PC-9 (cell line): ENCODE measurements around the gene EPB41L4A. TPM values are rescaled to one million over a fixed set of nuclear protein-coding genes. Genes with fewer than 3 reads are reported as not detected.

Experiments
- BruUV-seq: library from RNA; stranded (reverse); fragments of 400-500 nt; replicated peaks from 2 replicates; lab custom pipeline; 2021; lab: Mats Ljungman, UMichigan
- CTCF ChIA-PET: fragments of 300-600 bp; sonication (Branson Sonifier 250); formaldehyde crosslinking; loops from one replicate; lab custom pipeline; 2022; ENCODE audit warnings: antibody characterized with exemption; lab: Charles Lee
- POLR2A ChIA-PET: fragments of 300-600 bp; sonication (Branson Sonifier 250); formaldehyde crosslinking; loops from one replicate; lab custom pipeline; 2022; ENCODE audit warnings: antibody characterized with exemption; ENCODE audit not compliant: unreplicated experiment; lab: Charles Lee
- DNase-seq, 2 experiments: peaks; one replicate each; pipeline versions ENCODE4 v3.0.0 to v3.0.0-alpha.2; 2015 to 2022; ENCODE audit warnings: mixed read lengths in 1 of 2
- H2AFZ ChIP-seq: fragments of 200-600 bp; sonication (generic); 2 replicates; pipeline ENCODE4 v1.8.1; 2017; ENCODE audit warnings: antibody characterized with exemption
- H3F3A ChIP-seq: fragments of 200-600 bp; sonication (generic); 2 replicates; pipeline ENCODE4 v1.8.1; 2017; ENCODE audit warnings: antibody characterized with exemption, mild to moderate bottlenecking, low read depth; ENCODE audit not compliant: insufficient read depth
- H3K27ac ChIP-seq: fragments of 200-600 bp; sonication (generic); 2 replicates; pipeline ENCODE4 v1.6.1; 2016; ENCODE audit warnings: mixed run types
- H3K27me3 ChIP-seq: fragments of 200-600 bp; sonication (generic); 2 replicates; pipeline ENCODE4 v1.6.1; 2016; ENCODE audit warnings: low read depth, mixed run types; ENCODE audit not compliant: insufficient read depth
- H3K36me3 ChIP-seq: fragments of 200-600 bp; sonication (generic); 2 replicates; pipeline ENCODE4 v1.6.1; 2016; ENCODE audit warnings: low read depth, mixed run types
- H3K4me1 ChIP-seq: fragments of 200-600 bp; sonication (generic); replicated peaks from 2 replicates; pipeline ENCODE4 v1.6.1; 2016; ENCODE audit warnings: mixed run types; ENCODE audit not compliant: insufficient read depth
- H3K4me2 ChIP-seq: fragments of 200-600 bp; sonication (generic); 2 replicates; pipeline ENCODE4 v1.6.1; 2017; ENCODE audit warnings: mixed run types
- H3K4me3 ChIP-seq: fragments of 200-600 bp; sonication (generic); 2 replicates; pipeline ENCODE4 v1.6.1; 2016; ENCODE audit warnings: mixed run types
- H3K79me2 ChIP-seq: fragments of 200-600 bp; sonication (generic); 2 replicates; pipeline ENCODE4 v1.6.1; 2017; ENCODE audit warnings: low read depth, mixed run types
- H3K9me2 ChIP-seq: fragments of 200-600 bp; sonication (generic); 2 replicates; pipeline ENCODE4 v1.8.1; 2017; ENCODE audit warnings: mild to moderate bottlenecking; ENCODE audit not compliant: insufficient read depth
- H3K9me3 ChIP-seq: fragments of 200-600 bp; sonication (generic); 2 replicates; pipeline ENCODE4 v1.8.1; 2016; ENCODE audit warnings: low read depth; ENCODE audit not compliant: insufficient read depth
- H4K20me1 ChIP-seq: fragments of 200-600 bp; sonication (generic); 2 replicates; pipeline ENCODE4 v1.8.1; 2017; ENCODE audit not compliant: insufficient read depth
- CTCF ChIP-seq: fragments of 200-600 bp; sonication (generic); conservative IDR thresholded peaks from 2 replicates; pipeline ENCODE4 v1.6.1; 2017; ENCODE audit warnings: mixed run types, antibody characterized with exemption, mild to moderate bottlenecking, moderate library complexity
- EZH2 ChIP-seq: fragments of 200-600 bp; sonication (generic); IDR thresholded peaks from 2 replicates; pipeline ENCODE4 v1.8.0; 2017; ENCODE audit warnings: antibody characterized with exemption, low read depth
- intact Hi-C: fragments of 100-400 bp; cut with micrococcal nuclease; formaldehyde crosslinking; loops from one replicate; pipeline ENCODE4 v1.10.0; 2022; ENCODE audit not compliant: unreplicated experiment
- total RNA-seq: library from RNA; stranded (reverse); gene quantifications from 2 replicates; pipeline ENCODE4 v1.2.3, GENCODE V29; 2021

Gene EPB41L4A
- total RNA-seq, 1 experiment from 2014 or later, result 9.4 TPM

GRCh38 chr5:112195924-112196323, 223.2 kb downstream of the EPB41L4A start:
- BruUV-seq, result no TSS peak
- H3K79me2 ChIP-seq, result no peaks in the 10 kb centered on the region
- CTCF ChIA-PET, result no interaction called here

GRCh38 chr5:112192866-112193265, 226.2 kb downstream of the EPB41L4A start:
- ChIA-PET POLR2A (no interaction called here), CTCF (no interaction called here)
- H3K4me1 ChIP-seq, result no peaks in the 10 kb centered on the region
- no peaks in the 10 kb centered on the region for H4K20me1 ChIP-seq
- H3K36me3 ChIP-seq, result no peaks in the 10 kb centered on the region
- H3K27me3 ChIP-seq, result no peaks in the 10 kb centered on the region
- H3K27ac ChIP-seq, result no peak overlapping the region
- no peak overlapping the region for H3K4me3 ChIP-seq
- H2AFZ ChIP-seq, result no peak overlapping the region
- no peak overlapping the region for H3K4me2 ChIP-seq
- DNase-seq, result no peak
- BruUV-seq, result no TSS peak
- H3K9me2 ChIP-seq, result no peaks in the 10 kb centered on the region
- no peaks in the 10 kb centered on the region for H3K79me2 ChIP-seq
- H3K9me3 ChIP-seq, result no peaks in the 10 kb centered on the region
- intact Hi-C loops, result no loop called here
- TF ChIP-seq CTCF, result no peak
- TF ChIP-seq EZH2, result no peak
- no peaks in the 10 kb centered on the region for H3F3A ChIP-seq

More at GRCh38 chr5:112195924-112196323, 223.2 kb downstream of the EPB41L4A start:
- H3K9me3 ChIP-seq, result no peaks in the 10 kb centered on the region
- H3K36me3 ChIP-seq, result no peaks in the 10 kb centered on the region
- intact Hi-C loops, result no loop called here
- H3K4me2 ChIP-seq, result no peak overlapping the region
- no peaks in the 10 kb centered on the region for H3K9me2 ChIP-seq
- H2AFZ ChIP-seq, result no peak overlapping the region
- no peaks in the 10 kb centered on the region for H3K27me3 ChIP-seq
- H3K27ac ChIP-seq, result no peak overlapping the region
- no peak for TF ChIP-seq EZH2
- no peak for TF ChIP-seq CTCF
- POLR2A ChIA-PET, result no interaction called here
- no peaks in the 10 kb centered on the region for H4K20me1 ChIP-seq
- no peak for DNase-seq
- H3K4me3 ChIP-seq, result no peak overlapping the region
- H3K4me1 ChIP-seq, result no peaks in the 10 kb centered on the region
- no peaks in the 10 kb centered on the region for H3F3A ChIP-seq

- no peaks in the 10 kb centered on the region for H3K79me2 ChIP-seq
- intact Hi-C loops, result no loop called here
- DNase-seq, result no peak
- H2AFZ ChIP-seq, result no peak overlapping the region
- ChIA-PET CTCF (no interaction called here), POLR2A (no interaction called here)
- no peak overlapping the region for H3K4me2 ChIP-seq
- no peak overlapping the region for H3K27ac ChIP-seq
- no TSS peak for BruUV-seq
- TF ChIP-seq EZH2, result no peak
- TF ChIP-seq CTCF, result no peak
- H4K20me1 ChIP-seq, result no peaks in the 10 kb centered on the region
- H3K36me3 ChIP-seq, result no peaks in the 10 kb centered on the region
- no peaks in the 10 kb centered on the region for H3K27me3 ChIP-seq
- no peaks in the 10 kb centered on the region for H3K4me1 ChIP-seq
- no peaks in the 10 kb centered on the region for H3K9me3 ChIP-seq
- H3F3A ChIP-seq, result no peaks in the 10 kb centered on the region
- H3K9me2 ChIP-seq, result no peaks in the 10 kb centered on the region
- H3K4me3 ChIP-seq, result no peak overlapping the region
Observed at GRCh38 chr5:112192072-112192471, 227.0 kb downstream of the EPB41L4A start.
